ENCODE data around the gene PTPRN2. TPM values are rescaled to one million over a fixed set of nuclear protein-coding genes. Genes with fewer than 3 reads are reported as not detected.

Gene PTPRN2
- polyA plus RNA-seq, 1 experiment: 0.31 TPM

GRCh38 chr7:158112571-158113320 lies 474.9 kb downstream of the PTPRN2 start:
- CTCF ChIA-PET: no interaction called here
- no peak for DNase-seq (ENCODE audit: low read depth)
- no peak for TF ChIP-seq CTCF (IDR thresholded peaks at IDR 0.05; ENCODE audit: insufficient read depth, low read depth, low read length)
- POLR2A ChIA-PET: no interaction called here
- Histone ChIP-seq H3K27me3 (ENCODE audit: control insufficient read depth, insufficient read depth, low read length) (no peaks in the 10 kb centered on the region), H3K4me3 (ENCODE audit: low read depth, low read length) (no peak overlapping the region), H3K36me3 (ENCODE audit: control insufficient read depth, insufficient read depth, low read length) (no peaks in the 10 kb centered on the region)

- ChIA-PET CTCF (no interaction called here), POLR2A (no interaction called here)
- no peak for TF ChIP-seq CTCF (IDR thresholded peaks at IDR 0.05; ENCODE audit: insufficient read depth, low read depth, low read length)
- Histone ChIP-seq H3K4me3 (ENCODE audit: low read depth, low read length) (no peak overlapping the region), H3K36me3 (ENCODE audit: control insufficient read depth, insufficient read depth, low read length) (no peaks in the 10 kb centered on the region), H3K27me3 (ENCODE audit: control insufficient read depth, insufficient read depth, low read length) (no peaks in the 10 kb centered on the region)
- no peak for DNase-seq (ENCODE audit: low read depth)
These were observed 475.6 kb downstream of the PTPRN2 start for GRCh38 chr7:158111906-158112570.

GRCh38 chr7:158111049-158111751 lies 476.4 kb downstream of the PTPRN2 start:
- ChIA-PET CTCF (no interaction called here), POLR2A (no interaction called here)
- H3K4me3 ChIP-seq (ENCODE audit: low read depth, low read length): no peak overlapping the region
- DNase-seq (ENCODE audit: low read depth): no peak
- TF ChIP-seq CTCF (IDR thresholded peaks at IDR 0.05; ENCODE audit: insufficient read depth, low read depth, low read length): no peak
- H3K27me3 ChIP-seq (ENCODE audit: control insufficient read depth, insufficient read depth, low read length): no peaks in the 10 kb centered on the region
- no peaks in the 10 kb centered on the region for H3K36me3 ChIP-seq (ENCODE audit: control insufficient read depth, insufficient read depth, low read length)

- H3K27me3 ChIP-seq (ENCODE audit: control insufficient read depth, insufficient read depth, low read length): no peaks in the 10 kb centered on the region
- CTCF ChIA-PET: no interaction called here
- TF ChIP-seq CTCF (IDR thresholded peaks at IDR 0.05; ENCODE audit: insufficient read depth, low read depth, low read length): no peak
These were observed 477.0 kb downstream of the PTPRN2 start for GRCh38 chr7:158110661-158111048.

GRCh38 chr7:158110034-158110590 lies 477.5 kb downstream of the PTPRN2 start:
- ChIA-PET POLR2A (no interaction called here), CTCF (no interaction called here)
- no peak for DNase-seq (ENCODE audit: low read depth)
- Histone ChIP-seq H3K4me3 (ENCODE audit: low read depth, low read length) (no peak overlapping the region), H3K36me3 (ENCODE audit: control insufficient read depth, insufficient read depth, low read length) (no peaks in the 10 kb centered on the region), H3K27me3 (ENCODE audit: control insufficient read depth, insufficient read depth, low read length) (no peaks in the 10 kb centered on the region)
- no peak for TF ChIP-seq CTCF (IDR thresholded peaks at IDR 0.05; ENCODE audit: insufficient read depth, low read depth, low read length)

More at GRCh38 chr7:158110661-158111048, 477.0 kb downstream of the PTPRN2 start:
- Histone ChIP-seq H3K4me3 (ENCODE audit: low read depth, low read length) (no peak overlapping the region), H3K36me3 (ENCODE audit: control insufficient read depth, insufficient read depth, low read length) (no peaks in the 10 kb centered on the region)
- no peak for DNase-seq (ENCODE audit: low read depth)
- POLR2A ChIA-PET: no interaction called here

Measured in BJ (cell line).